ENCODE measurements around the gene PTPN6. TPM values are rescaled to one million over a fixed set of nuclear protein-coding genes. Genes with fewer than 3 reads are reported as not detected.
A peak's percentile ranks its signal among the peaks of the same experiment; 100 is the strongest.

PTPN6 gene
- total and polyA plus RNA-seq, 4 donors = 5.7 to 9.3 (median 8.2) TPM

- H3K9me3 ChIP-seq (ENCODE audit: control insufficient read depth, insufficient read depth, low read length) = no peaks in the 10 kb centered on the region
- no peak overlapping the region for H3K27ac ChIP-seq (ENCODE audit: low read depth, low read length)
- peaks cover 47% of the 10 kb centered on the region for H3K4me1 ChIP-seq (ENCODE audit: control insufficient read depth, insufficient read depth, low read length)
- WGBS (ENCODE audit: insufficient coverage) = 43% methylated on average over 3 of the region's 10 CpGs
- H3K36me3 ChIP-seq (ENCODE audit: control insufficient read depth, insufficient read depth, low read length) = peaks cover 45% of the 10 kb centered on the region
- H3K4me3 ChIP-seq (ENCODE audit: low read depth, low read length) = no peak overlapping the region
- no peaks in the 10 kb centered on the region for H3K27me3 ChIP-seq (ENCODE audit: control insufficient read depth, insufficient read depth, low read length)
- no peak for DNase-seq (ENCODE audit: low read depth in 4 of 6, low spot score in 6 of 6)
These were observed 28.0 kb upstream of the PTPN6 start for GRCh38 chr12:6923003-6923732.

GRCh38 chr12:6923851-6924250 lies 27.3 kb upstream of the PTPN6 start:
- WGBS (ENCODE audit: insufficient coverage) = 67% methylated on average over 4 of the region's 6 CpGs
- no peaks in the 10 kb centered on the region for H3K27me3 ChIP-seq (ENCODE audit: control insufficient read depth, insufficient read depth, low read length)
- H3K9me3 ChIP-seq (ENCODE audit: control insufficient read depth, insufficient read depth, low read length) = no peaks in the 10 kb centered on the region
- DNase-seq (ENCODE audit: low read depth in 4 of 6, low spot score in 6 of 6) = no peak
- H3K36me3 ChIP-seq (ENCODE audit: control insufficient read depth, insufficient read depth, low read length) = peaks cover 38% of the 10 kb centered on the region
- H3K4me3 ChIP-seq (ENCODE audit: low read depth, low read length) = no peak overlapping the region
- H3K4me1 ChIP-seq (ENCODE audit: control insufficient read depth, insufficient read depth, low read length) = peaks cover 51% of the 10 kb centered on the region
- peak overlapping the region; percentile 99 for H3K27ac ChIP-seq (ENCODE audit: low read depth, low read length)

DNA sequence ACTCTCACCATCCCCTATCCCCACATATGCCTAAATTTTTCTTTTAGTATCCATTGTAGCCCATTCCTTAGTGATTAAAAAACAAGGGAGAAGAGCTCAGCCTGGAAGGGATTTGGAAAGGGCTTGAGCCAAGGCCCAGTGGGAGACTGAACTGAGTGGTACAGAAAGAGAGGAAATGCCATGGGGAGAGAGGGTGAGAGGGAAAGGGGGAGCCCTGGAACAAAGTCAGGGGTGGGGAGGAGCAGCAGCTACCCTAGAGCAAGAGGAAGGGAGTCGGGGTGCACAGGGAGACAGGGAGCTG lies 26.0 kb upstream of the PTPN6 start:
- 7% methylated on average over 1 of the region's 1 CpG for WGBS (ENCODE audit: insufficient coverage)
- Histone ChIP-seq H3K4me1 (ENCODE audit: control insufficient read depth, insufficient read depth, low read length) (peaks cover 63% of the 10 kb centered on the region), H3K27ac (ENCODE audit: low read depth, low read length) (peak overlapping the region; percentile 99), H3K36me3 (ENCODE audit: control insufficient read depth, insufficient read depth, low read length) (peaks cover 29% of the 10 kb centered on the region), H3K9me3 (ENCODE audit: control insufficient read depth, insufficient read depth, low read length) (no peaks in the 10 kb centered on the region), H3K27me3 (ENCODE audit: control insufficient read depth, insufficient read depth, low read length) (no peaks in the 10 kb centered on the region), H3K4me3 (ENCODE audit: low read depth, low read length) (peak overlapping the region; percentile 39)
- DNase-seq (ENCODE audit: low read depth in 4 of 6, low spot score in 6 of 6) = peak in 2 of 6 donors; percentile 68 to 83

DNA sequence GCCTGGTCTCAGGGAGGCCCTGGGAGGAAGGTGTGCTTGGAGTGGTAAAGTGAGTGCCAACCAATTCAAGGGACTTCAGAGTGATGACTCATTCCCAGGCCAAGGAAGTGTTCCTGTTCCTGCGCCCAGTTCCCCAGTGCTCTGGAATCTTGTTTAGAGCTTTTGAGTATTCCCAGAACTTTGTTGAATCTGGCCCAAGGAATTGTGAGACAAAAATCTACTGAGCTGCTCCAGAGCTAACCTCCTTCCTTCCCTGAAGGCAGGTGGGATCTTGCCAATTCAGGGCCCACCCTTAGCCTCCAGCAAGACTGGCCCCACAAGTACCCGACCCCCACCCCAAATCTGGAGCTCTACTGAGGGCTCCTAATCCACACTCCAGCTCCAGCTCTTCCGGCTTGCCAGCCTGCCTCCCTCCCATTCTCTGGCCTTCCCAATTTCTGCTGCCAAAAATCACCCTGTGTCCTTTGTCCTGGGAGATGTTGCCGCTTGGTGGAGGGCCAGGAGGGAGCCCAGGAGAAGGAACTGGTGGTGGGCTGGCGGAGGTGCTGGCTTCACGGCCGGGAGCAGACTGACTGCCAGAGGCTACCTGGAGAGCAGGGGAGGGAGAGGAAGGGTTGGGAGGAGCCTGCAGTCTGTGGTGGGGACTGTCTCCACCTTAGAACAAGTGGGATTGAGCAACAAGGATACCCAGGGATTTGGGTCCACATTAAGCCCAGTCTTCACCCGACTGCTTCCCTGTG lies 25.4 kb upstream of the PTPN6 start:
- WGBS (ENCODE audit: insufficient coverage) = 2% methylated on average over 7 of the region's 8 CpGs

GRCh38 chr12:6927379-6928021 lies 23.7 kb upstream of the PTPN6 start, which contains the start of gene ATN1:
TSS of gene ATN1 (plus strand) at chr12:6927959. CDS start at chr12:6934002, 6,043 bp downstream.
- DNase-seq (ENCODE audit: low read depth in 4 of 6, low spot score in 6 of 6) = peak in 4 of 6 donors; percentile 66 to 97 (median 89)
- WGBS (ENCODE audit: insufficient coverage) = 0% methylated on average over 36 of the region's 66 CpGs
- H3K4me3 ChIP-seq (ENCODE audit: low read depth, low read length) = peak within 1 kb of the TSS; percentile 85
- H3K27ac ChIP-seq (ENCODE audit: low read depth, low read length) = peak within 1 kb of the TSS; percentile 99
- H3K9me3 ChIP-seq (ENCODE audit: control insufficient read depth, insufficient read depth, low read length) = no peaks in the 10 kb centered on the region
- peaks cover 15% of the 10 kb centered on the region for H3K36me3 ChIP-seq (ENCODE audit: control insufficient read depth, insufficient read depth, low read length)
- no peaks in the 10 kb centered on the region for H3K27me3 ChIP-seq (ENCODE audit: control insufficient read depth, insufficient read depth, low read length)
- H3K4me1 ChIP-seq (ENCODE audit: control insufficient read depth, insufficient read depth, low read length) = peaks cover 60% of the 10 kb centered on the region

More for the DNA sequence above, 25.4 kb upstream of the PTPN6 start:
- DNase-seq (ENCODE audit: low read depth in 4 of 6, low spot score in 6 of 6) = peak in 4 of 6 donors; percentile 83 to 96 (median 90)
- Histone ChIP-seq H3K36me3 (ENCODE audit: control insufficient read depth, insufficient read depth, low read length) (peaks cover 32% of the 10 kb centered on the region), H3K4me1 (ENCODE audit: control insufficient read depth, insufficient read depth, low read length) (peaks cover 67% of the 10 kb centered on the region), H3K4me3 (ENCODE audit: low read depth, low read length) (peak overlapping the region; percentile 46), H3K9me3 (ENCODE audit: control insufficient read depth, insufficient read depth, low read length) (no peaks in the 10 kb centered on the region), H3K27ac (ENCODE audit: low read depth, low read length) (peak overlapping the region; percentile 99), H3K27me3 (ENCODE audit: control insufficient read depth, insufficient read depth, low read length) (no peaks in the 10 kb centered on the region)

DNA sequence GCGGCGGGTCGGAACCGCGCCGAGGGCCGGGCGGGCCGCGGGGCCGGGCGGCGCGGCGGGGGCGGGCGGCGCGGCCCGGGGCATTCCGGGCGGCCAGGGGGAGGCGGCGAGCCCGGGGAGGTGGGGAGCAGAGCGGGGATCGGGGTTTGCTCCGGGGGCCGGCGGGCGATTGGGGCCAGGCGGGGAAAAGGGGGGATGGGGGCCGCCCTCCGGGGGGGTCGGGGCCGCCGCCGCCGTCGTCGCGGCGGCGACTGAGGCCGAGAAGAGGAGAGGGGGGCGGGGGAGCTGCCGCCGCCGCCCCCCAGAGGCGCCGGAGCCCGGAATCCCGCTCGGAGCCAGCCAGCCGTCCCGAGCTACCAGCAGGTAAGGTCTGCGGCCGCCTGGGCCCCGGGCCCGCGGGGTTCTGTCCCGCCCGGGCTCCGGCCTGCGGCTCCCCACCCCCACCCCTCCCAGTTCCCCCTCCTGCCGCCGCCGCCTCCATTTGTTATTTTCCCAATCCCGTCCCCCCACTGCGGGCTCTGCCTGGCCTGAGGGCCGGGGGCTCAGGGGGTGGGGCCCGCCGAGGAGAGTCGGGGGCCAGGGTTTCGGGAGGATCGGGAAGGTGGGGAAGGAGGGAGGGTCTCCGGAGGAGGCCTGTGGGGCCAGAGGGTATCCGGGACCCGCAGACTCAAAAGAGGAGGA lies 23.0 kb upstream of the PTPN6 start:
- DNase-seq (ENCODE audit: low read depth in 4 of 6, low spot score in 6 of 6) = peak in 2 of 6 donors; percentile 61 to 69
- peaks cover 60% of the 10 kb centered on the region for H3K4me1 ChIP-seq (ENCODE audit: control insufficient read depth, insufficient read depth, low read length)

DNA sequence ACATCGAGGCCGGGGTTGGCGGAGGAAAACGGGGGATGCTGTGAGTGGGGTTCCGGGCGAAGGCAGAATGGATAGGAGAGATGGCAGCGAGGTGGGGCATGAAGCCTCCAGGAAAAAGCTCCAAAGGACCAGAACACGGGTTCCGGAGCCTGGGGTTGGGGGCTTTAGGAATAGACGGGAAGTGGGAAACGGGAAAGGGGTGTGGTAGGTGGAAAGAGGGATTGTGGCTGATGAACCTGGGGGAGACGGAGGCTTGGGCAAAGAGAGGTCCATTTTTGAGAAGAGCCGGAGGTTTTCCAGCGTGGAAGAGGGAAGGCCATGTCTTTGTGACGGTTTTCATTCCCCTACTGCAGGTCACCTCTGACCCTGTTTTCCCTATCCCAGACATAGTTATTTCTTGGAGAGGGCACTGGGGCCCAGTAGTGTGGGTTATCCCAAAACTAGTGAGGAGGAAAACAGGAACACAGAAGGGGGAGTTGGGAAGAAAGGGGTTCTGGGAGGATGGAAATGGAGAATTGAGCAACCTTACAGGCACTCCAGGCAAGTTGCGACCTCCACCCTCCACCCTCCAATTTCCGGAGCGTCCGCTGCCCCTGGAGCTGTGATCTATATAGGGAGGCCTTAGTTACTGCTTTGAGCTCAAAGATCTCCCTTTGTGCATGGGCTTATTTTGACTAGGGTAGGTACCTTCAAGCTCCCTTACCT lies 22.3 kb upstream of the PTPN6 start:
- Histone ChIP-seq H3K9me3 (ENCODE audit: control insufficient read depth, insufficient read depth, low read length) (no peaks in the 10 kb centered on the region), H3K27ac (ENCODE audit: low read depth, low read length) (peak overlapping the region; percentile 92), H3K4me1 (ENCODE audit: control insufficient read depth, insufficient read depth, low read length) (peaks cover 57% of the 10 kb centered on the region), H3K4me3 (ENCODE audit: low read depth, low read length) (peak overlapping the region; percentile 85), H3K27me3 (ENCODE audit: control insufficient read depth, insufficient read depth, low read length) (no peaks in the 10 kb centered on the region), H3K36me3 (ENCODE audit: control insufficient read depth, insufficient read depth, low read length) (peaks cover 11% of the 10 kb centered on the region)
- under 1% methylated on average over 11 of the region's 19 CpGs for WGBS (ENCODE audit: insufficient coverage)
- peak in 1 of 6 donors; percentile 25 for DNase-seq (ENCODE audit: low read depth in 4 of 6, low spot score in 6 of 6)

More for the DNA sequence above, 23.0 kb upstream of the PTPN6 start:
- Histone ChIP-seq H3K9me3 (ENCODE audit: control insufficient read depth, insufficient read depth, low read length) (no peaks in the 10 kb centered on the region), H3K36me3 (ENCODE audit: control insufficient read depth, insufficient read depth, low read length) (peaks cover 11% of the 10 kb centered on the region), H3K4me3 (ENCODE audit: low read depth, low read length) (peak overlapping the region; percentile 85), H3K27ac (ENCODE audit: low read depth, low read length) (peak overlapping the region; percentile 92), H3K27me3 (ENCODE audit: control insufficient read depth, insufficient read depth, low read length) (no peaks in the 10 kb centered on the region)
- 0% methylated on average over 42 of the region's 79 CpGs for WGBS (ENCODE audit: insufficient coverage)

GRCh38 chr12:6929466-6930452 lies 21.4 kb upstream of the PTPN6 start:
- no peak for DNase-seq (ENCODE audit: low read depth in 4 of 6, low spot score in 6 of 6)
- H3K36me3 ChIP-seq (ENCODE audit: control insufficient read depth, insufficient read depth, low read length) = peaks cover 20% of the 10 kb centered on the region
- peak overlapping the region; percentile 92 for H3K27ac ChIP-seq (ENCODE audit: low read depth, low read length)
- H3K4me3 ChIP-seq (ENCODE audit: low read depth, low read length) = peak overlapping the region; percentile 85
- H3K9me3 ChIP-seq (ENCODE audit: control insufficient read depth, insufficient read depth, low read length) = no peaks in the 10 kb centered on the region
- peaks cover 53% of the 10 kb centered on the region for H3K4me1 ChIP-seq (ENCODE audit: control insufficient read depth, insufficient read depth, low read length)
- no peaks in the 10 kb centered on the region for H3K27me3 ChIP-seq (ENCODE audit: control insufficient read depth, insufficient read depth, low read length)
- WGBS (ENCODE audit: insufficient coverage) = 71% methylated on average over 3 of the region's 7 CpGs

All from spinal cord (tissue), 10 donors.